ENCODE results near the gene CNTRL.
"Not testable (repeated sequence)": the region's sequence is repeated elsewhere in the genome, so short reads cannot be mapped to it uniquely, and the experiment has no call there.

The CNTRL gene

GRCh38 chr9:121138561-121138960, 63.8 kb downstream of the CNTRL start:
- DNase-seq = no peak

- DNase-seq = peak; percentile 56 to 75
These were observed 64.2 kb downstream of the CNTRL start for GRCh38 chr9:121138973-121139372.

GRCh38 chr9:121140162-121140561, 65.4 kb downstream of the CNTRL start:
- DNase-seq = no peak

GRCh38 chr9:121141306-121141705, 66.6 kb downstream of the CNTRL start:
- DNase-seq = no peak

GRCh38 chr9:121141706-121142105, 67.0 kb downstream of the CNTRL start:
- no peak for DNase-seq

GRCh38 chr9:121143771-121144170, 69.0 kb downstream of the CNTRL start:
- DNase-seq = no peak

GRCh38 chr9:121144482-121144881, 69.7 kb downstream of the CNTRL start:
- no peak for DNase-seq

- DNase-seq = no peak
These were observed 75.4 kb downstream of the CNTRL start for GRCh38 chr9:121150188-121150587.

- DNase-seq = no peak
These were observed 78.9 kb downstream of the CNTRL start for GRCh38 chr9:121153642-121154041.

- DNase-seq = no peak
These were observed 80.0 kb downstream of the CNTRL start for GRCh38 chr9:121154782-121155181.

GRCh38 chr9:121156263-121156731, 81.5 kb downstream of the CNTRL start:
- DNase-seq = no peak

GRCh38 chr9:121157939-121158338, 83.2 kb downstream of the CNTRL start:
- DNase-seq = no peak

GRCh38 chr9:121160025-121160424, 85.3 kb downstream of the CNTRL start:
- no peak for DNase-seq

- DNase-seq = no peak
These were observed 93.3 kb downstream of the CNTRL start for GRCh38 chr9:121168052-121168451.

- DNase-seq = peak in 1 of 2 experiments; percentile 1
These were observed 94.4 kb downstream of the CNTRL start for GRCh38 chr9:121169094-121169601.

- no peak for DNase-seq
These were observed 96.5 kb downstream of the CNTRL start for GRCh38 chr9:121171236-121171635.

GRCh38 chr9:121172726-121173487, 98.2 kb downstream of the CNTRL start:
- DNase-seq = no peak

GRCh38 chr9:121173501-121173900, 98.7 kb downstream of the CNTRL start:
- DNase-seq = no peak

GRCh38 chr9:121178676-121179372, 104.1 kb downstream of the CNTRL start:
- no peak for DNase-seq

- not testable (repeated sequence) for DNase-seq
These were observed 104.6 kb downstream of the CNTRL start for GRCh38 chr9:121179373-121179721.

- DNase-seq = no peak
These were observed 105.4 kb downstream of the CNTRL start for GRCh38 chr9:121179930-121180681.

- no peak for DNase-seq
These were observed 107.5 kb downstream of the CNTRL start for GRCh38 chr9:121182101-121182836.

GRCh38 chr9:121182989-121183388, 108.2 kb downstream of the CNTRL start:
- DNase-seq = no peak
